Endodermal cell (in vitro differentiated cells): ENCODE measurements around the gene PPP2R2C. TPM values are rescaled to one million over a fixed set of nuclear protein-coding genes. Genes with fewer than 3 reads are reported as not detected.

ENCODE experiments used
- DNase-seq: peaks from one replicate; pipeline ENCODE4 v3.0.0-alpha.2; 2017
- H3K27ac ChIP-seq: 2 replicates; pipeline ENCODE4 v1.5.1; 2013; ENCODE audit warnings: mild to moderate bottlenecking, low read depth, low read length, moderate library complexity
- H3K27me3 ChIP-seq: 2 replicates; pipeline ENCODE4 v1.6.1; 2013; ENCODE audit warnings: mild to moderate bottlenecking, low read length, moderate library complexity; ENCODE audit not compliant: insufficient read depth, control insufficient read depth, poor library complexity, severe bottlenecking
- H3K36me3 ChIP-seq: 2 replicates; pipeline ENCODE4 v1.7.0; 2013; ENCODE audit warnings: mild to moderate bottlenecking, low read length, moderate library complexity; ENCODE audit not compliant: control insufficient read depth, insufficient read depth
- H3K4me1 ChIP-seq: one replicate; pipeline ENCODE4 v1.7.0; 2013; ENCODE audit warnings: low read length; ENCODE audit not compliant: control insufficient read depth, insufficient read depth
- H3K4me3 ChIP-seq: 2 replicates; pipeline ENCODE4 v1.5.1; 2013; ENCODE audit warnings: mild to moderate bottlenecking, low read length, moderate library complexity
- H3K9ac ChIP-seq: 2 replicates; pipeline ENCODE4 v1.6.1; 2013; ENCODE audit warnings: mild to moderate bottlenecking, low read length, moderate library complexity; ENCODE audit not compliant: poor library complexity, severe bottlenecking; ENCODE audit errors: extremely low read depth
- H3K9me3 ChIP-seq: 2 replicates; pipeline ENCODE4 v1.6.1; 2013; ENCODE audit warnings: mild to moderate bottlenecking, low read length, moderate library complexity; ENCODE audit not compliant: control insufficient read depth
- H3K27ac Mint-ChIP-seq: 2 replicates; pipeline ENCODE4 v1.8.0; 2020; ENCODE audit warnings: mixed read lengths
- H3K27me3 Mint-ChIP-seq: 2 replicates; pipeline ENCODE4 v1.8.0; 2021; ENCODE audit warnings: mild to moderate bottlenecking, mixed read lengths; ENCODE audit not compliant: insufficient read depth
- H3K36me3 Mint-ChIP-seq: 2 replicates; pipeline ENCODE4 v1.8.0; 2020; ENCODE audit warnings: low read depth, mixed read lengths
- H3K4me1 Mint-ChIP-seq: 2 replicates; pipeline ENCODE4 v1.8.0; 2020; ENCODE audit warnings: mixed read lengths
- H3K4me3 Mint-ChIP-seq: 2 replicates; pipeline ENCODE4 v1.8.0; 2020; ENCODE audit warnings: mild to moderate bottlenecking, moderate library complexity, mixed read lengths
- H3K9me3 Mint-ChIP-seq: 2 replicates; pipeline ENCODE4 v1.8.0; 2020; ENCODE audit warnings: mild to moderate bottlenecking, mixed read lengths
- WGBS, 2 experiments: methylation state at CpG; one replicate each; pipeline versions ENCODE4 v1.1.5 to v1.1.7; 2013; ENCODE audit warnings: missing lambda C conversion rate in 2 of 2, mixed read lengths in 1 of 2; ENCODE audit not compliant: insufficient coverage in 1 of 2, insufficient read length in 1 of 2; 5-methylcytosine and 5-hydroxymethylcytosine counted together
- total RNA-seq, 2 donors: library from RNA; stranded (reverse); fragmentation: NEBNext Ultra II Directional in 1 of 2; extraction: Animal tissue kit (Norgen Biotek cat#: 25700) in 1 of 2; gene quantifications; 2 replicates in 1 of 2; 3 replicates in 1 of 2; pipeline ENCODE4 v1.2.1, GENCODE V29; 2021
- TF ChIP-seq, protein P1 (sequence below): fragments of 200-600 bp; sonication (generic); conservative IDR thresholded peaks from 2 replicates; pipeline ENCODE4 v1.5.0; 2021; ENCODE audit warnings: antibody characterized with exemption, mild to moderate bottlenecking

Gene PPP2R2C
- total RNA-seq, 2 donors from 2014 or later, result 4.4 to 19.2 TPM

DNA sequence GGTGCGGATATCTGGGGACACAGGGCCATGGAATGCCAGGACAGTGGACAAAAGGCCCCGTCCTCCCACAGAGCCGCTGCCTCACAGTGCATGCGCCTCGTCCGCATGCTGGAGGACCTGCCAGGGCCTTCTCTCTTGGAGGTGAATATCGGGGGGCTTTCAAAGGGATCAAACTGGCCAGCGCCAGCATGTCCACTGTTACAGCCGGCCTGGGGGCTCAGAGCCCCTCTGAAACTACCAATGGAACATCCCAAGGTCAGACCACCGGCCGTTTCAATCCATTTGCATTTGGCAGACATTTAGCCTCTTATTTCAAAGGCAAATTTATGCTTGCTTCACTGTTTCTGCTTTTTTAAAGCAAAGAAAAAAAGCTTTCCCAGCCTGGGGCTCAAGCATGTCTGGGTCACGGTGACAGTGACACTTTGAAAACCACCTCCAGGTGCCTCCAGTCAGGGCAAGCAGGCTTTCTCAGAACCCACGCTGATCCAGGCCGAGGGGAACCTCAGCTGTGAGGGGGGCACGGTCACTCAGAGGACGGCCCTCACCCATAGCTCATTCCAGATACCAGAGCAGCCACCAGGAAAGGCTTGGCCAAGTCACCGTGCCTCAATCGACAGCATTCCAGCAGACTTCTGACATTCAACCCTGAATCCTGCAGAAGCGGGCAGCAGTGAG, 57.2 kb downstream of the PPP2R2C start:
- 68 to 80% methylated on average over 15 to 19 of the region's 19 CpGs for WGBS, 2 experiments
- Mint-ChIP-seq H3K9me3 (no peaks in the 10 kb centered on the region), H3K4me3 (no peak overlapping the region), H3K4me1 (no peaks in the 10 kb centered on the region), H3K36me3 (no peaks in the 10 kb centered on the region), H3K27me3 (no peaks in the 10 kb centered on the region), H3K27ac (no peak overlapping the region)
- H3K9me3 ChIP-seq, result no peaks in the 10 kb centered on the region
- TF ChIP-seq, protein P1, sequence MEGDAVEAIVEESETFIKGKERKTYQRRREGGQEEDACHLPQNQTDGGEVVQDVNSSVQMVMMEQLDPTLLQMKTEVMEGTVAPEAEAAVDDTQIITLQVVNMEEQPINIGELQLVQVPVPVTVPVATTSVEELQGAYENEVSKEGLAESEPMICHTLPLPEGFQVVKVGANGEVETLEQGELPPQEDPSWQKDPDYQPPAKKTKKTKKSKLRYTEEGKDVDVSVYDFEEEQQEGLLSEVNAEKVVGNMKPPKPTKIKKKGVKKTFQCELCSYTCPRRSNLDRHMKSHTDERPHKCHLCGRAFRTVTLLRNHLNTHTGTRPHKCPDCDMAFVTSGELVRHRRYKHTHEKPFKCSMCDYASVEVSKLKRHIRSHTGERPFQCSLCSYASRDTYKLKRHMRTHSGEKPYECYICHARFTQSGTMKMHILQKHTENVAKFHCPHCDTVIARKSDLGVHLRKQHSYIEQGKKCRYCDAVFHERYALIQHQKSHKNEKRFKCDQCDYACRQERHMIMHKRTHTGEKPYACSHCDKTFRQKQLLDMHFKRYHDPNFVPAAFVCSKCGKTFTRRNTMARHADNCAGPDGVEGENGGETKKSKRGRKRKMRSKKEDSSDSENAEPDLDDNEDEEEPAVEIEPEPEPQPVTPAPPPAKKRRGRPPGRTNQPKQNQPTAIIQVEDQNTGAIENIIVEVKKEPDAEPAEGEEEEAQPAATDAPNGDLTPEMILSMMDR, result no peak
- no peak overlapping the region for H3K27ac ChIP-seq
- no peaks in the 10 kb centered on the region for H3K36me3 ChIP-seq
- H3K9ac ChIP-seq, result no peak overlapping the region
- no peak for DNase-seq
- no peaks in the 10 kb centered on the region for H3K27me3 ChIP-seq
- no peaks in the 10 kb centered on the region for H3K4me1 ChIP-seq
- H3K4me3 ChIP-seq, result no peak overlapping the region

DNA sequence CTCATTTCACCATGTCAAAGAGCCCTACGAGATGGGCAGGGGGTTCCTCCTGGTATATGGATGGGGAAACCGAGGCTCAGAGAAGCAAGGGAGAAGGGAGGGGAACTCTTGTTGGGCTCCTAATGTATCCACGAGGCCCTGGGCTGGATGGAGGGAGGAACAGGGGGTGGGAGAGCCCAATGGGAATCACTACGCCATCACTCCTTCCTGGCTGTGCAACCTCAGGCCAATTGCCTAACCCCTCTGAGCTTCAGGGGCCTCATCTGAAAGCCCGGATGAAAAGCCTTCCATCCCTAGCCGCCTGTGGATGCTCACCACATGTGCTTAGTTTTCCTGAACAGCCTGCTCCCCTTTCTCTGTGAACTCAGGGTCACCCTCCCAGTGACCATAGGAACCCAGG, 57.8 kb downstream of the PPP2R2C start:
- Histone ChIP-seq H3K27ac (no peak overlapping the region), H3K4me1 (no peaks in the 10 kb centered on the region), H3K9ac (no peak overlapping the region), H3K27me3 (no peaks in the 10 kb centered on the region), H3K9me3 (no peaks in the 10 kb centered on the region), H3K36me3 (no peaks in the 10 kb centered on the region), H3K4me3 (no peak overlapping the region)
- Mint-ChIP-seq H3K27me3 (no peaks in the 10 kb centered on the region), H3K9me3 (no peaks in the 10 kb centered on the region), H3K27ac (no peak overlapping the region), H3K4me1 (no peaks in the 10 kb centered on the region), H3K36me3 (no peaks in the 10 kb centered on the region), H3K4me3 (no peak overlapping the region)
- 75 to 79% methylated on average over 6 of the region's 6 CpGs for WGBS, 2 experiments
- no peak for DNase-seq
- TF ChIP-seq, protein P1, result no peak

DNA sequence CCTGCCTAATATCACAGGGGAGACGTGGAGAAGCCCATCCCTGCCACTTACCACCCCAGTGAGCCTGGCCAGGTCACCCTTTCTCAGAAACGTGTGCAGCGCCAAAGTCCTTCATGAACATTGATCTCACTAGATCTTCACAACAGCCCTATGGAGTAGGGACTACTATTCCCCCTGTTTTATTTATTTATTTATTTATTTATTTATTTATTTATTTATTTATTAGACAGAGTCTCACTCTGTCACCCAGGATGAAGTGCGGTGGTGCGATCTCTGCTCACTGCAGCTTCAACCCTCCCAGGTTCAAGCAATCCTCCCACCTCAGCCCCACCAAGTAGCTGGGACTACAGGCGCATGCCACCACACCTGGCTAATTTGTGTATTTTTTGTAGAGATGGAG, 61.8 kb downstream of the PPP2R2C start:
- no peaks in the 10 kb centered on the region for H3K4me1 ChIP-seq
- no peaks in the 10 kb centered on the region for H3K36me3 ChIP-seq
- Mint-ChIP-seq H3K36me3 (no peaks in the 10 kb centered on the region), H3K27ac (no peak overlapping the region), H3K4me1 (peaks cover 5% of the 10 kb centered on the region), H3K9me3 (no peaks in the 10 kb centered on the region), H3K4me3 (no peak overlapping the region), H3K27me3 (no peaks in the 10 kb centered on the region)
- no peak overlapping the region for H3K9ac ChIP-seq
- DNase-seq, result no peak
- H3K27ac ChIP-seq, result no peak overlapping the region
- TF ChIP-seq, protein P1, result no peak
- no peak overlapping the region for H3K4me3 ChIP-seq
- no peaks in the 10 kb centered on the region for H3K9me3 ChIP-seq
- 96% methylated on average over 6 of the region's 6 CpGs; no CpG with 5 or more reads in 1 of the 2 experiments for WGBS, 2 experiments
- H3K27me3 ChIP-seq, result no peaks in the 10 kb centered on the region
